Effector memory CD8-positive, alpha-beta T cell (primary cell): ENCODE measurements around the gene EIF3B.
"Not testable (repeated sequence)": the region's sequence is repeated elsewhere in the genome, so short reads cannot be mapped to it uniquely, and the experiment has no call there.

Experiments used
- ATAC-seq: fragments of 150-1000 bp; cut with Tn5 transposase; replicated peaks from 2 replicates; pipeline ENCODE4 v1.10.0; 2021; ENCODE audit warnings: mild to moderate bottlenecking, moderate library complexity
- DNase-seq, 3 experiments: peaks; one replicate each; pipeline ENCODE4 v3.0.0; 2021
- H3K27ac Mint-ChIP-seq, 2 donors: one replicate each; pipeline ENCODE4 v1.8.0; 2022; ENCODE audit warnings: mild to moderate bottlenecking in 2 of 2, mixed read lengths in 2 of 2, moderate library complexity in 2 of 2
- H3K27me3 Mint-ChIP-seq, 2 donors: one replicate each; pipeline ENCODE4 v1.8.0; 2022; ENCODE audit warnings: mixed read lengths in 2 of 2
- H3K36me3 Mint-ChIP-seq: one replicate; pipeline ENCODE4 v1.8.0; 2022; ENCODE audit warnings: mild to moderate bottlenecking, moderate library complexity, mixed read lengths; ENCODE audit not compliant: insufficient read depth
- H3K4me1 Mint-ChIP-seq, 2 donors: one replicate each; pipeline ENCODE4 v1.8.0; 2022; ENCODE audit warnings: low read depth in 2 of 2, mixed read lengths in 2 of 2
- H3K4me3 Mint-ChIP-seq, 2 donors: one replicate each; pipeline ENCODE4 v1.8.0; 2022; ENCODE audit warnings: mild to moderate bottlenecking in 2 of 2, mixed read lengths in 2 of 2, moderate library complexity in 2 of 2
- H3K9me3 Mint-ChIP-seq, 2 donors: one replicate each; pipeline ENCODE4 v1.8.0; 2022; ENCODE audit warnings: mixed read lengths in 2 of 2

The EIF3B gene

GRCh38 chr7:2386964-2387669, 32.5 kb downstream of the EIF3B start:
- H3K27ac Mint-ChIP-seq: no peak overlapping the region
- ATAC-seq: no peak
- no peak overlapping the region for H3K4me3 Mint-ChIP-seq
- no peak for DNase-seq
- H3K27me3 Mint-ChIP-seq: no peaks in the 10 kb centered on the region
- H3K9me3 Mint-ChIP-seq: no peaks in the 10 kb centered on the region
- H3K36me3 Mint-ChIP-seq: peaks cover 9% of the 10 kb centered on the region
- H3K4me1 Mint-ChIP-seq: peaks cover 0 to under 1% of the 10 kb centered on the region in 2 donors

- ATAC-seq (no peak), DNase-seq (no peak)
- peaks cover 0 to 1% of the 10 kb centered on the region in 2 donors for H3K4me1 Mint-ChIP-seq
- H3K9me3 Mint-ChIP-seq: no peaks in the 10 kb centered on the region
- H3K27ac Mint-ChIP-seq: no peak overlapping the region
- H3K36me3 Mint-ChIP-seq: peaks cover 3% of the 10 kb centered on the region
- no peak overlapping the region for H3K4me3 Mint-ChIP-seq
- H3K27me3 Mint-ChIP-seq: no peaks in the 10 kb centered on the region
These were observed 33.4 kb downstream of the EIF3B start for GRCh38 chr7:2387897-2388636.

GRCh38 chr7:2388637-2388954, 34.0 kb downstream of the EIF3B start:
- Mint-ChIP-seq H3K27ac (no peak overlapping the region), H3K4me1 (peaks cover 0 to 1% of the 10 kb centered on the region in 2 donors), H3K27me3 (no peaks in the 10 kb centered on the region), H3K36me3 (peaks cover 3% of the 10 kb centered on the region), H3K9me3 (no peaks in the 10 kb centered on the region), H3K4me3 (no peak overlapping the region)
- DNase-seq (no peak), ATAC-seq (no peak)

- not testable (repeated sequence) for H3K36me3 Mint-ChIP-seq, H3K9me3 Mint-ChIP-seq, H3K4me3 Mint-ChIP-seq, ATAC-seq, DNase-seq, H3K27ac Mint-ChIP-seq, H3K4me1 Mint-ChIP-seq, H3K27me3 Mint-ChIP-seq
These were observed 35.6 kb downstream of the EIF3B start for GRCh38 chr7:2390020-2390816.

- Mint-ChIP-seq H3K4me1 (peaks cover 0 to 7% of the 10 kb centered on the region in 2 donors), H3K36me3 (no peaks in the 10 kb centered on the region), H3K27me3 (no peaks in the 10 kb centered on the region), H3K27ac (peak overlapping the region in 1 of 2 donors; percentile 81), H3K4me3 (no peak overlapping the region), H3K9me3 (no peaks in the 10 kb centered on the region)
- ATAC-seq (no peak), DNase-seq (no peak)
These were observed 39.1 kb downstream of the EIF3B start for GRCh38 chr7:2393706-2394105.

- Mint-ChIP-seq H3K4me3 (no peak overlapping the region), H3K27ac (no peak overlapping the region), H3K27me3 (no peaks in the 10 kb centered on the region), H3K9me3 (no peaks in the 10 kb centered on the region), H3K36me3 (no peaks in the 10 kb centered on the region), H3K4me1 (peaks cover 3 to 10% of the 10 kb centered on the region in 2 donors)
- ATAC-seq (no peak), DNase-seq (no peak)
These were observed 40.0 kb downstream of the EIF3B start for GRCh38 chr7:2394566-2395082.

- H3K4me1 Mint-ChIP-seq: peaks cover 16 to 18% of the 10 kb centered on the region in 2 donors
- H3K9me3 Mint-ChIP-seq: no peaks in the 10 kb centered on the region
- ATAC-seq: no peak
- no peak overlapping the region for H3K4me3 Mint-ChIP-seq
- no peaks in the 10 kb centered on the region for H3K27me3 Mint-ChIP-seq
- peaks cover 9% of the 10 kb centered on the region for H3K36me3 Mint-ChIP-seq
- DNase-seq: no peak
- H3K27ac Mint-ChIP-seq: peak overlapping the region in 1 of 2 donors; percentile 81
These were observed 43.9 kb downstream of the EIF3B start for GRCh38 chr7:2398506-2398905.

- H3K27me3 Mint-ChIP-seq: no peaks in the 10 kb centered on the region
- peak; percentile 8 for ATAC-seq
- H3K27ac Mint-ChIP-seq: peak overlapping the region; percentile 82 to 85
- DNase-seq: no peak
- H3K36me3 Mint-ChIP-seq: peaks cover 9% of the 10 kb centered on the region
- no peaks in the 10 kb centered on the region for H3K9me3 Mint-ChIP-seq
- peaks cover 25 to 27% of the 10 kb centered on the region in 2 donors for H3K4me1 Mint-ChIP-seq
- peak overlapping the region; percentile 56 for H3K4me3 Mint-ChIP-seq
These were observed 45.4 kb downstream of the EIF3B start for GRCh38 chr7:2399848-2400587.

- Mint-ChIP-seq H3K9me3 (no peaks in the 10 kb centered on the region), H3K27me3 (no peaks in the 10 kb centered on the region), H3K36me3 (peaks cover 21% of the 10 kb centered on the region), H3K27ac (peak overlapping the region; percentile 62 to 77), H3K4me1 (peaks cover 42 to 45% of the 10 kb centered on the region in 2 donors), H3K4me3 (peak overlapping the region; percentile 80 to 83)
- ATAC-seq: no peak
- DNase-seq: no peak
These were observed 48.0 kb downstream of the EIF3B start for GRCh38 chr7:2402687-2403013.

GRCh38 chr7:2403014-2403717, 48.5 kb downstream of the EIF3B start, which contains the start of gene CHST12:
TSS of gene CHST12 (plus strand) at chr7:2403611. CDS start at chr7:2432640, 29,029 bp downstream.
- H3K27me3 Mint-ChIP-seq: no peaks in the 10 kb centered on the region
- ATAC-seq (peak; percentile 62), DNase-seq (peak; percentile 93 to 94 (median 94))
- peaks cover 25% of the 10 kb centered on the region for H3K36me3 Mint-ChIP-seq
- peak within 1 kb of the TSS; percentile 89 to 95 for H3K4me3 Mint-ChIP-seq
- peaks cover 44 to 50% of the 10 kb centered on the region in 2 donors for H3K4me1 Mint-ChIP-seq
- H3K9me3 Mint-ChIP-seq: no peaks in the 10 kb centered on the region
- peak within 1 kb of the TSS; percentile 85 to 94 for H3K27ac Mint-ChIP-seq

GRCh38 chr7:2403718-2404648, 49.4 kb downstream of the EIF3B start:
- ATAC-seq (peak; percentile 10), DNase-seq (peak in 1 of 3 experiments; percentile 18)
- Mint-ChIP-seq H3K27me3 (no peaks in the 10 kb centered on the region), H3K36me3 (peaks cover 31% of the 10 kb centered on the region), H3K4me1 (peaks cover 48 to 58% of the 10 kb centered on the region in 2 donors), H3K9me3 (no peaks in the 10 kb centered on the region), H3K4me3 (peak overlapping the region; percentile 89 to 95), H3K27ac (peak overlapping the region; percentile 85 to 94)
